GM12892 (cell line): Measurements from ENCODE around the gene SH3BP5.

Experiments used
- POLR2A ChIP-seq: IDR thresholded peaks from 2 replicates; pipeline ENCODE4 v1.6.1; 2011; ENCODE audit warnings: low read depth, low read length, control low read depth
- POLR2AphosphoS5 ChIP-seq: IDR thresholded peaks from 2 replicates; pipeline ENCODE4 v1.6.1; 2011; ENCODE audit warnings: low read depth, low read length, control low read depth
- TAF1 ChIP-seq: IDR thresholded peaks from 2 replicates; pipeline ENCODE4 v1.6.1; 2011; ENCODE audit warnings: low read depth, mild to moderate bottlenecking, control low read depth, low read length, borderline replicate concordance

GRCh38 chr3:15279205-15279604, 53.2 kb downstream of the SH3BP5 start:
- TF ChIP-seq POLR2A (no peak), TAF1 (no peak), POLR2AphosphoS5 (no peak)
